ENCODE measurements around the gene KRTAP4-16. TPM values are rescaled to one million over a fixed set of nuclear protein-coding genes. Genes with fewer than 3 reads are reported as not detected.

KRTAP4-16 gene
- not detected in 2 replicates for total RNA-seq

GRCh38 chr17:41101586-41102259 is at the start of gene KRTAP4-16:
KRTAP4-16 (minus strand) TSS chr17:41102209; CDS start chr17:41102209, 0 bp downstream.

GRCh38 chr17:41149652-41149985 is 47.6 kb upstream of the KRTAP4-16 start, which contains the start of gene KRTAP4-5:
KRTAP4-5 (minus strand) TSS chr17:41149825; CDS start chr17:41149767, 58 bp downstream.

GRCh38 chr17:41140360-41141131 is 38.5 kb upstream of the KRTAP4-16 start, which contains the start of gene KRTAP4-6:
KRTAP4-6 (minus strand) TSS chr17:41140544; CDS start chr17:41140487, 57 bp downstream.

GRCh38 chr17:41123991-41124371 is 22.0 kb upstream of the KRTAP4-16 start, which contains the start of gene KRTAP4-12:
KRTAP4-12 (minus strand) TSS chr17:41124182; CDS start chr17:41124122, 60 bp downstream.

GRCh38 chr17:41117846-41118386 is 15.9 kb upstream of the KRTAP4-16 start, which contains the start of gene KRTAP4-11:
KRTAP4-11 (minus strand) TSS chr17:41118373; CDS start chr17:41118315, 58 bp downstream.

GRCh38 chr17:41105347-41105746 is 3.3 kb upstream of the KRTAP4-16 start, which contains the start of gene KRTAP4-9:
KRTAP4-9 (plus strand) TSS chr17:41105389; CDS start chr17:41105389, 0 bp downstream.

GRCh38 chr17:41098042-41098441 is 4.0 kb downstream of the KRTAP4-16 start, which contains the start of gene KRTAP4-8:
KRTAP4-8 (minus strand) TSS chr17:41098142; CDS start chr17:41098084, 58 bp downstream.

GRCh38 chr17:41084100-41084856 is 17.7 kb downstream of the KRTAP4-16 start, which contains the start of gene KRTAP4-7:
KRTAP4-7 (plus strand) TSS chr17:41084150; CDS start chr17:41084207, 57 bp downstream.

GRCh38 chr17:41065829-41066624 is 36.0 kb downstream of the KRTAP4-16 start, which contains the start of gene KRTAP2-4:
KRTAP2-4 (minus strand) TSS chr17:41065879; CDS start chr17:41065845, 34 bp downstream.

GRCh38 chr17:41060052-41060604 is 41.9 kb downstream of the KRTAP4-16 start, which contains the start of gene KRTAP2-3:
KRTAP2-3 (minus strand) TSS chr17:41060114; CDS start chr17:41060050, 64 bp downstream.

GRCh38 chr17:41055130-41055529 is 46.9 kb downstream of the KRTAP4-16 start, which contains the start of gene KRTAP2-2:
KRTAP2-2 (minus strand) TSS chr17:41055230; CDS start chr17:41055211, 19 bp downstream.

Other genes with a start within 250 kb of the KRTAP4-16 start
- gene KRT12, start 235.0 kb downstream of the KRTAP4-16 start, total RNA-seq = not detected in 2 replicates
- not detected in 2 replicates for gene KRT20, start 217.0 kb downstream of the KRTAP4-16 start, total RNA-seq
- gene KRT23, start 164.6 kb downstream of the KRTAP4-16 start, total RNA-seq = 0.17 and 0.87 TPM in 2 replicates
- gene KRT39, start 135.3 kb downstream of the KRTAP4-16 start, total RNA-seq = not detected in 2 replicates
- not detected in 2 replicates for gene KRT40, start 117.9 kb downstream of the KRTAP4-16 start, total RNA-seq
- gene KRTAP3-3, start 108.0 kb downstream of the KRTAP4-16 start, total RNA-seq = not detected in 2 replicates
- gene KRTAP3-2, start 102.3 kb downstream of the KRTAP4-16 start, total RNA-seq = not detected in 2 replicates
- gene KRTAP3-1, start 93.1 kb downstream of the KRTAP4-16 start, total RNA-seq = not detected in 2 replicates
- 2.2 TPM in 1 of 2 replicates, not detected in the other for gene KRTAP1-5, start 75.0 kb downstream of the KRTAP4-16 start, total RNA-seq
- gene KRTAP1-4, start 72.0 kb downstream of the KRTAP4-16 start, total RNA-seq = not detected in 2 replicates
- not detected in 2 replicates for gene KRTAP1-3, start 67.3 kb downstream of the KRTAP4-16 start, total RNA-seq
- not detected in 2 replicates for gene KRTAP1-1, start 60.8 kb downstream of the KRTAP4-16 start, total RNA-seq
- gene KRTAP2-1, start 54.9 kb downstream of the KRTAP4-16 start, total RNA-seq = not detected in 2 replicates
- gene KRTAP2-2, start 47.0 kb downstream of the KRTAP4-16 start, total RNA-seq = not detected in 2 replicates
- not detected in 2 replicates for gene KRTAP2-3, start 42.1 kb downstream of the KRTAP4-16 start, total RNA-seq
- not detected in 2 replicates for gene KRTAP2-4, start 36.3 kb downstream of the KRTAP4-16 start, total RNA-seq
- not detected in 2 replicates for gene KRTAP4-7, start 18.1 kb downstream of the KRTAP4-16 start, total RNA-seq
- gene KRTAP4-8, start 4.1 kb downstream of the KRTAP4-16 start, total RNA-seq = not detected in 2 replicates
- gene KRTAP4-9, start 3.2 kb upstream of the KRTAP4-16 start, total RNA-seq = not detected in 2 replicates
- not detected in 2 replicates for gene KRTAP4-11, start 16.2 kb upstream of the KRTAP4-16 start, total RNA-seq
- gene KRTAP4-12, start 22.0 kb upstream of the KRTAP4-16 start, total RNA-seq = not detected in 2 replicates
- gene KRTAP4-6, start 38.3 kb upstream of the KRTAP4-16 start, total RNA-seq = not detected in 2 replicates
- gene KRTAP4-5, start 47.6 kb upstream of the KRTAP4-16 start, total RNA-seq = not detected in 2 replicates
- gene KRTAP4-4, start 58.5 kb upstream of the KRTAP4-16 start, total RNA-seq = not detected in 2 replicates
- not detected in 2 replicates for gene KRTAP4-3, start 66.0 kb upstream of the KRTAP4-16 start, total RNA-seq
- not detected in 2 replicates for gene KRTAP4-2, start 76.0 kb upstream of the KRTAP4-16 start, total RNA-seq
- not detected in 2 replicates for gene KRTAP4-1, start 82.7 kb upstream of the KRTAP4-16 start, total RNA-seq
- not detected in 2 replicates for gene KRTAP9-1, start 87.7 kb upstream of the KRTAP4-16 start, total RNA-seq
- not detected in 2 replicates for gene KRTAP9-2, start 124.4 kb upstream of the KRTAP4-16 start, total RNA-seq
- gene KRTAP9-3, start 130.2 kb upstream of the KRTAP4-16 start, total RNA-seq = not detected in 2 replicates
- not detected in 2 replicates for gene KRTAP9-8, start 135.8 kb upstream of the KRTAP4-16 start, total RNA-seq
- not detected in 2 replicates for gene KRTAP9-4, start 147.5 kb upstream of the KRTAP4-16 start, total RNA-seq
- gene KRTAP9-9, start 153.2 kb upstream of the KRTAP4-16 start, total RNA-seq = not detected in 2 replicates
- not detected in 2 replicates for gene KRTAP9-6, start 163.2 kb upstream of the KRTAP4-16 start, total RNA-seq
- not detected in 2 replicates for gene KRTAP9-7, start 173.5 kb upstream of the KRTAP4-16 start, total RNA-seq
- not detected in 2 replicates for gene KRTAP29-1, start 200.6 kb upstream of the KRTAP4-16 start, total RNA-seq
- not detected in 2 replicates for gene KRTAP16-1, start 207.1 kb upstream of the KRTAP4-16 start, total RNA-seq
- not detected in 2 replicates for gene KRTAP17-1, start 213.5 kb upstream of the KRTAP4-16 start, total RNA-seq
- not detected in 2 replicates for gene KRT33A, start 248.6 kb upstream of the KRTAP4-16 start, total RNA-seq